ENCODE results near the gene DIS3. TPM values are rescaled to one million over a fixed set of nuclear protein-coding genes. Genes with fewer than 3 reads are reported as not detected.

Gene DIS3, protein sequence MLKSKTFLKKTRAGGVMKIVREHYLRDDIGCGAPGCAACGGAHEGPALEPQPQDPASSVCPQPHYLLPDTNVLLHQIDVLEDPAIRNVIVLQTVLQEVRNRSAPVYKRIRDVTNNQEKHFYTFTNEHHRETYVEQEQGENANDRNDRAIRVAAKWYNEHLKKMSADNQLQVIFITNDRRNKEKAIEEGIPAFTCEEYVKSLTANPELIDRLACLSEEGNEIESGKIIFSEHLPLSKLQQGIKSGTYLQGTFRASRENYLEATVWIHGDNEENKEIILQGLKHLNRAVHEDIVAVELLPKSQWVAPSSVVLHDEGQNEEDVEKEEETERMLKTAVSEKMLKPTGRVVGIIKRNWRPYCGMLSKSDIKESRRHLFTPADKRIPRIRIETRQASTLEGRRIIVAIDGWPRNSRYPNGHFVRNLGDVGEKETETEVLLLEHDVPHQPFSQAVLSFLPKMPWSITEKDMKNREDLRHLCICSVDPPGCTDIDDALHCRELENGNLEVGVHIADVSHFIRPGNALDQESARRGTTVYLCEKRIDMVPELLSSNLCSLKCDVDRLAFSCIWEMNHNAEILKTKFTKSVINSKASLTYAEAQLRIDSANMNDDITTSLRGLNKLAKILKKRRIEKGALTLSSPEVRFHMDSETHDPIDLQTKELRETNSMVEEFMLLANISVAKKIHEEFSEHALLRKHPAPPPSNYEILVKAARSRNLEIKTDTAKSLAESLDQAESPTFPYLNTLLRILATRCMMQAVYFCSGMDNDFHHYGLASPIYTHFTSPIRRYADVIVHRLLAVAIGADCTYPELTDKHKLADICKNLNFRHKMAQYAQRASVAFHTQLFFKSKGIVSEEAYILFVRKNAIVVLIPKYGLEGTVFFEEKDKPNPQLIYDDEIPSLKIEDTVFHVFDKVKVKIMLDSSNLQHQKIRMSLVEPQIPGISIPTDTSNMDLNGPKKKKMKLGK
- total RNA-seq = 24.8 and 25.9 TPM in 2 replicates

DNA sequence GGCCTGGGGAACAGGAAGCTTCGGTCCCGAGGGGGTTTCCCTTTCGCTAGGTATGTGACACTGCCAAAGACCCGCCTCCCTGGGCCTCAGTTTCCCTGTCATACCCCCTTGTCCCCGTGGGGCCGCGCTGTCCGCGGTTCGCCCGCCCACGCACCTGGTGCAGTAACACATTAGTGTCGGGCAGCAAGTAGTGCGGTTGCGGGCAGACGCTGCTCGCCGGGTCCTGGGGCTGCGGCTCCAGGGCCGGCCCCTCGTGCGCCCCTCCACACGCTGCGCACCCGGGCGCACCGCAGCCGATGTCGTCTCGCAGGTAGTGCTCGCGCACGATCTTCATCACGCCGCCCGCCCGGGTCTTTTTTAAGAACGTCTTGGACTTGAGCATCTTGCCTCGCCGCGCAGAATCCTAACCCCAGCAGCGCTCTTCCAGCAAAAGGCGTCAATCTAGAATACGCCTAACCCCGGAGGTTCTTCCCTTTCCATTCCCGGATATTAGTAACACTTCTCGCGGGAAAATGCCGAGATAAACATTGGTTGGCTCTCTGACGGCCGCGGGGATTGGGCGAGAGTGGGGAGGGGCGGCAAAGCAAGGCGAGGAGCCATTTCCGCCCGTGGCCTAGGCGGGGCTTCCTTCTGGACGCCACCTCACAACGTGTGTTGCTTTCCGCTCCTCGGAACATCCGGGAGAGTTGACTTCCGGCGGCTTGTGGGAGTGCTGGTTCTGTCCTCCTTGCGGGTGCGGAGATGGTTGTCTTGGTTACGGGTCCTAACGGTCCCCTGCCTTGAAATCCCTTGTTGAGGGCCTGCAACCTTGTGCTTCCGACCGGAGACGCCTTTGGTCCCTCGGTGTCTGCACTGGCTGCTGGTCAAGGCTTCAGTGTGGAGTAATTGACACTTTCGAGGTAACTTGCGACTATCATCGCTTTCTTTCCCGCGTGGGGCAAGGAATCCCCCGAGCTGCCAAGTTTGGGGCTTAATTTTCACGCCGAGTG is at the start of gene DIS3, which contains the start of gene PIBF1:
DIS3 (minus strand) TSS at position 450 of the 989 bp plus-strand sequence; CDS start at position 382, 68 bp downstream.
PIBF1 (plus strand) TSS at position 683 of the 989 bp plus-strand sequence. CDS start 1,337 bp downstream, outside the sequence.

DNA sequence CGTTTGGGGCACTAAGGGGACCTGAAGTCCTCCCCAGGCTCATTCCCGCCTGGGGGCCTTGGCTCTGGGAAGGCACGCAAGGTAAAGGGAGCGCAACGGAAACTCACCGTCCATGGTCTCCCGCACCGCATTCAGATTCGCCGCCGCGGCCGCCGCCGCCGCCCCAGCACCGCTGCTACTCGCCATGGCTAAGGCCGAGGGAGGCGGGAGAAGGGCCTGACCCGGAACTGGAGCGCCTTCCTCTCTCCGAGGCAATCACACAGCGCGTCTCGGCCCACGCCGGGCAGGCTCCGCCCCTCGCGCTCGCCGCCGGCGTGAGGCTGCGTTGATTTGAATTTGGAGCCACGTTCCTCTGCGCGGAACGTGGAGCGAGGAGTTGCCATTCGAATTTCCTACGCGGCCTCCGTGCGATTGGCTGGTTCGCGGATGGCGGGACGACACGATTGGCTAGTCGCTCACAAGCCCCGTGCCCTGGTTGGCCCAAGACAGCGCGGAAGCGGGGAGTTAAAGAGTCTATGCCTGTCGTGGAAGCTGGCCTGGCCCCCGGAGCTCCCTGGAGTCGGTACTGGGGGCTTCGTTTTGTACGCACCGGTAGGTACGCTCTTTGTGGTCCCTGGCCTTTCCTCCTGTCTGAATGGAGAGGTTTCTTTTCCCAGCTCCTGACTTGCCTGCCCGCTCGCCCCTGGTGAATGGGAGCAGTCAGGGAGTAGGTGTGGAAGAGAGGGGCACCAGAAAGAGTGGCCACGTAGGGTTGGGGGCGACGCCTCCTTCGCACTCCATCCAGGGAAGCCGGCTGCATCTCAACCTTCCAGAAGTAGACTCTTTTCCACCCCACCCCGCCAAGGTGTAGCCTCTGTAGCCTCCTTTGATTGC is 54.0 kb downstream of the DIS3 start, which contains the start of the genes BORA and MZT1:
BORA (plus strand) TSS at position 507 of the 873 bp plus-strand sequence. CDS start 1,018 bp downstream, outside the sequence.
MZT1 (minus strand) TSS at position 213 of the 873 bp plus-strand sequence; CDS start at position 186, 27 bp downstream.

Other genes with a start within 250 kb of the DIS3 start
- gene MZT1, start 54.3 kb downstream of the DIS3 start, total RNA-seq = 20.5 and 25.9 TPM in 2 replicates
- 11.2 and 15.2 TPM in 2 replicates for gene BORA, start 54.0 kb downstream of the DIS3 start, total RNA-seq
- gene PIBF1, start 233 bp upstream of the DIS3 start, total RNA-seq = 8.9 and 20.2 TPM in 2 replicates

Data from myometrial cell (primary cell).